ENCODE results near the gene CNTN1. TPM values are rescaled to one million over a fixed set of nuclear protein-coding genes. Genes with fewer than 3 reads are reported as not detected.

CNTN1 gene
- total and polyA plus RNA-seq, 2 of the 4 experiments (the other 2 are of a cell fraction): 0.10 to 0.18 TPM

- H3K4me3 ChIP-seq (ENCODE audit: insufficient read depth, low read depth, low read length): no peak overlapping the region
- H3K79me1 ChIP-seq (ENCODE audit: low read depth in 1 of 2, low read length in 2 of 2): no peaks in the 10 kb centered on the region
- H2AK9ac ChIP-seq (replicated peaks; ENCODE audit: low read depth, low read length, poor library complexity): no peak overlapping the region
- no peak overlapping the region for H3K18ac ChIP-seq (ENCODE audit: low read depth, low read length)
- no peak overlapping the region for H4K5ac ChIP-seq (ENCODE audit: low read depth, low read length)
- no peak overlapping the region for H3K14ac ChIP-seq (replicated peaks; ENCODE audit: low read depth, low read length)
- no peak for DNase-seq
- no peaks in the 10 kb centered on the region for H3K9me1 ChIP-seq (ENCODE audit: insufficient read depth, low read length)
- intact Hi-C loops (cut with micrococcal nuclease): no loop called here
- no peak overlapping the region for H2AK5ac ChIP-seq (ENCODE audit: low read depth, low read length)
- no peak overlapping the region for H3K27ac ChIP-seq (ENCODE audit: insufficient read depth, low read length)
- H2BK20ac ChIP-seq (ENCODE audit: low read depth, low read length): no peak overlapping the region
- H3K4me1 ChIP-seq (ENCODE audit: control insufficient read depth, insufficient read depth, low read length): no peaks in the 10 kb centered on the region
- no peaks in the 10 kb centered on the region; the same call in 1 of the 2 replicates for H3K27me3 ChIP-seq (ENCODE audit: control insufficient read depth, insufficient read depth, low read length)
- H3K4me2 ChIP-seq (ENCODE audit: low read depth, low read length): no peak overlapping the region
- H3K9me3 ChIP-seq (ENCODE audit: control insufficient read depth, insufficient read depth, low read length): no peaks in the 10 kb centered on the region
- H3K23ac ChIP-seq (ENCODE audit: low read depth, low read length): no peak overlapping the region
- no peak overlapping the region for H2AFZ ChIP-seq (replicated peaks; ENCODE audit: low read length, poor library complexity)
- ChIA-PET POLR2A (ENCODE audit: unreplicated experiment) (no interaction called here), CTCF (no interaction called here)
- no peak overlapping the region for H3K56ac ChIP-seq (ENCODE audit: extremely low read depth, insufficient read depth, low read length)
- dilution Hi-C loops (cut with HindIII; ENCODE audit: low sequenced_read_pairs, unreplicated experiment): no loop called here
- no peaks in the 10 kb centered on the region for H3K36me3 ChIP-seq (ENCODE audit: control insufficient read depth, insufficient read depth, low read length)
- no peak for ATAC-seq (ENCODE audit: low read depth)
- TF ChIP-seq FOS (IDR thresholded peaks at IDR 0.05; ENCODE audit: low read depth, low read length) (no peak), MAFK (IDR thresholded peaks at IDR 0.05; ENCODE audit: low read depth, low read length) (no peak), SMC3 (IDR thresholded peaks at IDR 0.05; ENCODE audit: low read depth, low read length) (no peak), MXI1 (IDR thresholded peaks at IDR 0.05; ENCODE audit: borderline replicate concordance, low read depth, low read length) (no peak), BHLHE40 (IDR thresholded peaks at IDR 0.05; ENCODE audit: low read depth, low read length) (no peak), MAZ (IDR thresholded peaks at IDR 0.05; ENCODE audit: borderline replicate concordance, low read depth, low read length) (no peak), CTCF (conservative IDR thresholded peaks at IDR 0.05; ENCODE audit: low read depth, low read length) (no peak), USF2 (IDR thresholded peaks at IDR 0.05; ENCODE audit: low read depth, low read length) (no peak), CEBPB (IDR thresholded peaks at IDR 0.05; ENCODE audit: low read depth, low read length) (no peak), CHD1 (IDR thresholded peaks at IDR 0.05; ENCODE audit: low read depth, low read length) (no peak), NFE2L2 (IDR thresholded peaks at IDR 0.05; ENCODE audit: low read depth, low read length) (no peak), POLR2A (IDR thresholded peaks at IDR 0.05; ENCODE audit: low read depth, low read length) (no peak)
- TF ChIP-seq, protein P1, sequence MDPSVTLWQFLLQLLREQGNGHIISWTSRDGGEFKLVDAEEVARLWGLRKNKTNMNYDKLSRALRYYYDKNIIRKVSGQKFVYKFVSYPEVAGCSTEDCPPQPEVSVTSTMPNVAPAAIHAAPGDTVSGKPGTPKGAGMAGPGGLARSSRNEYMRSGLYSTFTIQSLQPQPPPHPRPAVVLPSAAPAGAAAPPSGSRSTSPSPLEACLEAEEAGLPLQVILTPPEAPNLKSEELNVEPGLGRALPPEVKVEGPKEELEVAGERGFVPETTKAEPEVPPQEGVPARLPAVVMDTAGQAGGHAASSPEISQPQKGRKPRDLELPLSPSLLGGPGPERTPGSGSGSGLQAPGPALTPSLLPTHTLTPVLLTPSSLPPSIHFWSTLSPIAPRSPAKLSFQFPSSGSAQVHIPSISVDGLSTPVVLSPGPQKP (IDR thresholded peaks at IDR 0.05; ENCODE audit: borderline replicate concordance, low read depth, low read length): no peak
- in situ Hi-C loops (cut with MboI; ENCODE audit: low sequenced_read_pairs): no loop called here
- H3K9ac ChIP-seq (ENCODE audit: low read depth, low read length): no peak overlapping the region
- no peak overlapping the region for H4K8ac ChIP-seq (ENCODE audit: low read depth in 2 of 2, low read length in 2 of 2)
- H4K20me1 ChIP-seq (ENCODE audit: insufficient read depth, low read length): no peaks in the 10 kb centered on the region
- no CpG with 5 or more reads among the region's 1 CpG for WGBS, 2 experiments (ENCODE audit: extremely low coverage in 2 of 2, insufficient read length in 1 of 2)
- H2BK120ac ChIP-seq (ENCODE audit: low read depth, low read length): no peak overlapping the region
- H2BK15ac ChIP-seq (ENCODE audit: low read depth, low read length): no peak overlapping the region
- H2BK5ac ChIP-seq (ENCODE audit: low read depth, low read length, poor library complexity, severe bottlenecking): no peak overlapping the region
- no TSS peak for BruUV-seq (replicated peaks)
- H3K4ac ChIP-seq (ENCODE audit: low read depth, low read length): no peak overlapping the region
- no peak overlapping the region for H4K91ac ChIP-seq (ENCODE audit: insufficient read depth, low read depth, low read length)
Measured at GRCh38 chr12:41092115-41092514, 399.9 kb downstream of the CNTN1 start.

All from IMR-90 (cell line).